Esophagus squamous epithelium (tissue), 4 donors: ENCODE measurements around the gene CRB2.

ENCODE experiments used
- POLR2A ChIP-seq, 4 donors: fragments of 450-650 bp; IDR thresholded peaks; one replicate each; pipeline ENCODE4 v1.6.1; 2017; ENCODE audit warnings: antibody characterized with exemption in 4 of 4, mild to moderate bottlenecking in 4 of 4, moderate library complexity in 3 of 4
- TF ChIP-seq, protein P1 (sequence below), 6 experiments: fragments of 450-650 bp in 4 of 6; fragments of 200-600 bp in 2 of 6; sonication (generic) in 2 of 6; IDR thresholded peaks; one replicate each; pipeline ENCODE4 v1.5.1; 2016 to 2019; ENCODE audit warnings: antibody characterized with exemption in 6 of 6, mild to moderate bottlenecking in 4 of 6, moderate library complexity in 4 of 6

DNA sequence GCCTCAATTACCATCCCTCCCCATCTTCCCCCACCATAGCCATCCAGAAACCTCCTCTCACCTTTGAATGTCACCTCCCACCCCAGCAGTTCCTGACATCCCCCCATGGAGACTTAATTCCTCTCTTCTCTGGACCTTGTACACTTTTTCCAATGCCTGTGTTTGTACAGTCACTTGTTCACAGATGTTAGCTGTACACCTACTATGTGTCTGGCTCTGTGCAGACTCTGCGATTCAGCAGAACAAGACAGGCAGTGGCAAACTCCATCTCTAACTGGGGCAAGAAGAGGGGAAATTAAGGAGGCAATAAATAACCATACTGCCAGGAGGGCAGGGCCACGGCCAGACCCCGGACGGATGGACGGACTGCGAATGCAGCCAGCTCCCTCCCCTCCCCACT is 29.8 kb upstream of the CRB2 start:
- no peak for TF ChIP-seq POLR2A (IDR thresholded peaks at IDR 0.05)
- TF ChIP-seq, protein P1, sequence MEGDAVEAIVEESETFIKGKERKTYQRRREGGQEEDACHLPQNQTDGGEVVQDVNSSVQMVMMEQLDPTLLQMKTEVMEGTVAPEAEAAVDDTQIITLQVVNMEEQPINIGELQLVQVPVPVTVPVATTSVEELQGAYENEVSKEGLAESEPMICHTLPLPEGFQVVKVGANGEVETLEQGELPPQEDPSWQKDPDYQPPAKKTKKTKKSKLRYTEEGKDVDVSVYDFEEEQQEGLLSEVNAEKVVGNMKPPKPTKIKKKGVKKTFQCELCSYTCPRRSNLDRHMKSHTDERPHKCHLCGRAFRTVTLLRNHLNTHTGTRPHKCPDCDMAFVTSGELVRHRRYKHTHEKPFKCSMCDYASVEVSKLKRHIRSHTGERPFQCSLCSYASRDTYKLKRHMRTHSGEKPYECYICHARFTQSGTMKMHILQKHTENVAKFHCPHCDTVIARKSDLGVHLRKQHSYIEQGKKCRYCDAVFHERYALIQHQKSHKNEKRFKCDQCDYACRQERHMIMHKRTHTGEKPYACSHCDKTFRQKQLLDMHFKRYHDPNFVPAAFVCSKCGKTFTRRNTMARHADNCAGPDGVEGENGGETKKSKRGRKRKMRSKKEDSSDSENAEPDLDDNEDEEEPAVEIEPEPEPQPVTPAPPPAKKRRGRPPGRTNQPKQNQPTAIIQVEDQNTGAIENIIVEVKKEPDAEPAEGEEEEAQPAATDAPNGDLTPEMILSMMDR (IDR thresholded peaks at IDR 0.05): no peak
